HG03280 (cell line): Measurements from ENCODE around the gene TGFB2.

ENCODE experiments used
- ATAC-seq: cut with Tn5 transposase; IDR thresholded peaks from one replicate; pipeline ENCODE4 v1.9.1; 2021; ENCODE audit warnings: mild to moderate bottlenecking, moderate library complexity; ENCODE audit not compliant: unreplicated experiment

The TGFB2 gene

GRCh38 chr1:218330043-218330623 is 15.0 kb upstream of the TGFB2 start:
- peak; percentile 68 for ATAC-seq

- ATAC-seq, result no peak
These were observed 12.7 kb upstream of the TGFB2 start for GRCh38 chr1:218332416-218332815.

GRCh38 chr1:218336328-218336727 is 8.8 kb upstream of the TGFB2 start:
- ATAC-seq, result no peak

GRCh38 chr1:218339267-218339831 is 5.8 kb upstream of the TGFB2 start:
- ATAC-seq, result peak; percentile 54

- ATAC-seq, result no peak
These were observed 3.8 kb upstream of the TGFB2 start for GRCh38 chr1:218341325-218341724.

- no peak for ATAC-seq
These were observed 3.0 kb upstream of the TGFB2 start for GRCh38 chr1:218342091-218342490.

GRCh38 chr1:218345673-218346390 is 696 bp downstream of the TGFB2 start:
- ATAC-seq, result peak; percentile 79

- ATAC-seq, result no peak
These were observed 1.5 kb downstream of the TGFB2 start for GRCh38 chr1:218346391-218347204.

GRCh38 chr1:218347336-218347722 is 2.2 kb downstream of the TGFB2 start:
- no peak for ATAC-seq

- ATAC-seq, result no peak
These were observed 2.8 kb downstream of the TGFB2 start for GRCh38 chr1:218347723-218348627.

GRCh38 chr1:218348628-218349071 is 3.5 kb downstream of the TGFB2 start:
- no peak for ATAC-seq

- no peak for ATAC-seq
These were observed 4.4 kb downstream of the TGFB2 start for GRCh38 chr1:218349348-218350034.

GRCh38 chr1:218350035-218350525 is 4.9 kb downstream of the TGFB2 start:
- no peak for ATAC-seq

GRCh38 chr1:218350801-218351266 is 5.7 kb downstream of the TGFB2 start:
- ATAC-seq, result no peak

- ATAC-seq, result peak; percentile 69
These were observed 6.4 kb downstream of the TGFB2 start for GRCh38 chr1:218351391-218352074.

GRCh38 chr1:218352075-218352438 is 6.9 kb downstream of the TGFB2 start:
- ATAC-seq, result no peak

- no peak for ATAC-seq
These were observed 8.5 kb downstream of the TGFB2 start for GRCh38 chr1:218353656-218354055.

- no peak for ATAC-seq
These were observed 10.1 kb downstream of the TGFB2 start for GRCh38 chr1:218355278-218355677.
